HTR-8/SVneo (cell line): Measurements from ENCODE around the gene CAGE1.
"Not testable (repeated sequence)": the region's sequence is repeated elsewhere in the genome, so short reads cannot be mapped to it uniquely, and the experiment has no call there.

Experiments
- DNase-seq: peaks from one replicate; pipeline ENCODE4 v3.0.0; 2011; ENCODE audit warnings: low spot score, mixed read lengths; ENCODE audit not compliant: insufficient read length
- FAIRE-seq: peaks from 2 replicates; lab custom pipeline; 2011; peaks lifted over from hg19 to GRCh38; lab: Jason Lieb, UNC

Gene CAGE1

GRCh38 chr6:7411328-7411727 lies 21.8 kb upstream of the CAGE1 start:
- DNase-seq: no peak
- no peak for FAIRE-seq

- FAIRE-seq (no peak), DNase-seq (no peak)
Observed at GRCh38 chr6:7410851-7411250, 21.3 kb upstream of the CAGE1 start.

GRCh38 chr6:7409740-7410139 lies 20.2 kb upstream of the CAGE1 start:
- DNase-seq: no peak
- no peak for FAIRE-seq

- DNase-seq (no peak), FAIRE-seq (no peak)
Observed at GRCh38 chr6:7406743-7407142, 17.2 kb upstream of the CAGE1 start.

DNA sequence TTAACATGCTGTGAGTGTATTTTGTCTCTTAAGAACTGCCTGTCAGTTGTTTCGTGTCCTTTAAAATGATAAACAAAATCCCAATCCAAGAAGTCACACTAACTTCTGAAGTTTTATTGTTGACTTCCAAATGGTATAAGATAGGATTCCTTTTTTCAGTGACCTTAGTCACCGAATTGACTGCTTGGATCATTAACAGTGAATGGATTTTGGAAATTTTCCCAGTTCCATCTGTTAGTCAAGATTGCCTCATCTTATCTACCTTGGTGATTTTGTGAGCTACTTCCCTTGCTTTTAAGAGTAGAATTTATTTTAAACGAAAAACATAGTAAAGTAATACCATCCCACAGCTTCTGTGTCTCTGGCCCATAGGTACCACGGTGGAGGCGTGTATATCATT lies 15.0 kb upstream of the CAGE1 start:
- FAIRE-seq: no peak

GRCh38 chr6:7402716-7403115 lies 13.2 kb upstream of the CAGE1 start:
- FAIRE-seq (no peak), DNase-seq (no peak)

More for the DNA sequence above, 15.0 kb upstream of the CAGE1 start:
- DNase-seq: no peak

GRCh38 chr6:7401075-7401474 lies 11.5 kb upstream of the CAGE1 start:
- no peak for FAIRE-seq

DNA sequence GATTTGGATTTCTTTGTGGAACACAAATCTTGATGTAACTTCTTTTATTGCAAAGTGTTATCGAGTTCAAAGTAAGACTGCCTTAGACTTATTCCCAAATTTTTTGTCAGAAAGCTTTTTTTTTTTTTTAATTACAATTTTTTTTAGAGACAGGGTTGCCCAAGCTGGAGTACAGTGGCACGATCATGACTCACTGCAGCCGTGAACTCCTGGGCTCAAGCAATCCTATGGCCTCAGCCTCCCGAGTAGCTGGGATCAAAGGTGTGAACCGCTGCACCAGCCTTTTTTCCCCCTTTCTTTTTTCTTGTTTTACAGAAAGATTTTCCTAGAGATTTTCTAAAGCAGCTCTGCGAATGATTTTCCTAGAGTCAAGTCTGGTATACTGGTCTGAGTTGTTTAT lies 2.9 kb upstream of the CAGE1 start:
- no peak for DNase-seq
- FAIRE-seq: no peak

More at GRCh38 chr6:7401075-7401474, 11.5 kb upstream of the CAGE1 start:
- DNase-seq: peak; percentile 5

DNA sequence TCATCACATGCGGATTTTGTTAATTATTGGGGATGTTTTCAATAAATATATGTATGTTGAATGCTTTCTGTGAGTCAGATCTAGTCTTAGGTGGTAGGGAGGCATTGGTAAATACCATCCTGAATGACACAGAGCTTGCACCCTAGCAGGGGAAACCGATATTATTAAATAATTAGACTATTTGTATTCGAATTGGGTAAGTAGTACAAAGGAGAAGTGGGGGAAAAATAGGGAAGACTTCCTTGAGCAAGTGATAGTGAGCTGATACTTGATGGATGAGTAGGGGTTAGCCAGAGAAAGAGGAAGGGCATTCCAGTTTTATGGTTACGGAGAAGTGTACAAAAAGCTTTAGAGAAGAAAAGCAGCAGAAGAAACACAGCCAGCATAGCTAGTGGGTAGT lies 1.6 kb upstream of the CAGE1 start:
- FAIRE-seq: no peak

DNA sequence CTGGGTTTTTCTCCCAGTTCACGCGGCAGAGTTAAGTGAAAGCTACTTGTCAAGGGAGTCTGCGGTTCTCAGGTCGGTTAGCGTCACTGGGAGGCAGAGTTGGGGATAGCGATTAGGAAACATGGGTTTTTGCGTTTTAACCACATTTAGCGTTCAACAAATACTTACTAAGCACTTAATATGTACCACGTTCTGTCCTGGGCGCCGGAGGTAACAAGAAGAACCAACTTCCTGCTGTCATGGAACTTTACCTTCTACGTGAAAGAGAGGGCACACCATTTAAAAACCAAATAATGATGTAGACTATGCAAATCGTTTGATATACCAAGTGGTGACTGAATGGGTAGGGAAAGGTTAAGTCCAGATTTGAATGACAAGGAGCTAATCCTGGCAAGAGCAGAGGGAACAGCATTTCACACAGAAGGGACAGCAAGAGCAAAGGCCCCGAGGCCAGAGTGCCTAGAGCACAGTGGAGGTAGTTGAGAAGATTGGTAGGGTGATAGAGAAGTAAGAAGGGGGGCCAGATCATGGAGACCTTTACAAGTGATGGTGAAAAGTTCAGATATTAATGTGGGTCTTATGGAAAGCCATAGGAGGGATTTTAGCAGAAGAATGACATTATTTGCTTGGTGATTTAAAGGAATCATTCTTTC lies 810 bp upstream of the CAGE1 start:
- DNase-seq (no peak), FAIRE-seq (no peak)

More for the DNA sequence above, 1.6 kb upstream of the CAGE1 start:
- DNase-seq: no peak

DNA sequence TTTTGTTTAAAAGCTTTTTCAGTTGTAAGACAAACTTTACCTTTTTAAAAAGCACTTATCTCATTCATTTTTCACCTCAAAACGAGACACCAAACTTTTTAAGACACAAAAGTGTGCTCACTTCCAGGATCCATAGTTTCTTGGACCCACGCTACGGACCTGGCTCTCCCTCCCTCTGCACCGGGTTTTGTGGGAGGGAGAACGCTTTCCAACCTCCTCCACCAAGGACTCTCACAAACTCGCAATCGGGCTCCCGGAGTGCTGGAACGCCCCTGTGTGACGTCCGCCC lies 436 bp downstream of the CAGE1 start:
- DNase-seq (peak; percentile 45), FAIRE-seq (no peak)

DNA sequence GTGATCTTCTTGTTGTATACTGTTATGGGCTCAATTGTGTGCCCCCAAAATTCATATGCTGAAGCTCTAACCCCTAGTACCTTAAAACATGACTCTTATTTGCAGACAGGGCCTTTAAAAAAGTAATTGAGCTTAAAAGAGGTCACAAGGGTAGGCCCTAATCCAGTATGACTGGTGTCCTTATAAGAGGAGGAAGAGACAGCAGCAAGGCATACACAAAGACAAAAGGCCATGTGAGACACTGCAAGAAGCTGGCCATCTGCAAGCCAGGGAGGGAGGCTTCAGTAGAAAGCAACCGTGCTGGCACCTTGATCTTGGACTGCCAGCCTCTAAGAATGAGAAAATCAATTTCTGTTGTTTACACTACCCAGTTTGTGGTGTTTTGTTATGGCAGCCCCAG lies 8.4 kb downstream of the CAGE1 start:
- no peak for FAIRE-seq
- DNase-seq: no peak

DNA sequence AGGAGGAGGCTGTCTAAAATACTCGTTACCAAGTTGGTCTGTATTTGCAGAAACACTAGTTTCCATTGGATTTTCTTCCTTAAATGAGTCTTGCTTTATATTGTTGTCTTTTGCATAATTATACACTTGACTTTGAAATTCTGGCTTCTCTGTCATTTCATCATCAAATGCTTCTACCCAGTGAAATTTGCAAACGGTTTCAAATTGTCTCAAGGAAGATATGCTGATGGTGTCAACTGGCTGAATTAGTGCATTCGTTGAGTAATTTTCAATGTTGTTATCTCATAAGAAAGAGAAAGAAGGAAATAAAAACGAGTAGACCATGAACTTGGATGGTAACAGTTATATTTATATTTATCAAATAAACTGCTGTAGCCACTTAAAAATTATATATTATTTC lies 10.8 kb downstream of the CAGE1 start:
- no peak for FAIRE-seq
- DNase-seq: no peak

GRCh38 chr6:7377961-7378360 lies 11.6 kb downstream of the CAGE1 start:
- FAIRE-seq: no peak
- DNase-seq: no peak

- FAIRE-seq: no peak
- no peak for DNase-seq
Observed at GRCh38 chr6:7373739-7374138, 15.8 kb downstream of the CAGE1 start.

DNA sequence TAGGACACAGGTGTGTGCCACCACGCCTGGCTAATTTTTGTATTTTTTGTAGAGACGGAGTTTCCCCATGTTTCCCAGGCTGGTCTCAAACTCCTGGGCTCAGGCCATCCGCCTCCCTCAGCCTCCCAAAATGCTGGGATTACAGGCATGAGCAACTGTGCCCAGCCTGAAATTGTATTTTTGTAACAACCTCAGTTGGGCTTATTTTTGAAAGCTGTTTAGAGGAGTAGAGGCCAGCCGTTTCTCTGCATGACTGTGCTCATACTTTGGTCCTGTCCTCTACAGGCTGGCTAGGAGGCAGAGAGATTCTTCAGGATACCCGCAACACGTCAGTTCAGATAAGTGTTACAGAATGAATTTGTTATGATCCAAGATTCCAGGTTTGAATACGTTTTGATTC lies 22.1 kb downstream of the CAGE1 start:
- DNase-seq (no peak), FAIRE-seq (no peak)

DNA sequence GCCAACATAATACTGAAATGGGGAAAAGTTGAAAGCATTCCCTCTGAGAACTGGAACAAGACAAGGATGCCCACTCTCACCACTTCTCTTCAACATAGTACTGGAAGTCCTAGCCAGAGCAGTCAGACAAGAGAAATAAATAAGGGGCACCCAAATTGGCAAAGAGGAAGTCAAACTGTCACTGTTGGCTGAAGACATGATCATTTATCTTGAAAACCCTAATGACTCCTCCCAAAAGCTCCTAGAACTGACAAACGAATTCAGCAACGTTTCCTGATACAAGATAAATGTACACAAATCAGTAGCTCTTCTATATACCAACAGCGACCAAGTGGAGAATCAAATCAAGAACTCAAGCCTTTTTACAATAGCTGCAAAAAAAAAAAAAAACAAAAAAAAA lies 37.6 kb downstream of the CAGE1 start:
- not testable (repeated sequence) for DNase-seq, FAIRE-seq

DNA sequence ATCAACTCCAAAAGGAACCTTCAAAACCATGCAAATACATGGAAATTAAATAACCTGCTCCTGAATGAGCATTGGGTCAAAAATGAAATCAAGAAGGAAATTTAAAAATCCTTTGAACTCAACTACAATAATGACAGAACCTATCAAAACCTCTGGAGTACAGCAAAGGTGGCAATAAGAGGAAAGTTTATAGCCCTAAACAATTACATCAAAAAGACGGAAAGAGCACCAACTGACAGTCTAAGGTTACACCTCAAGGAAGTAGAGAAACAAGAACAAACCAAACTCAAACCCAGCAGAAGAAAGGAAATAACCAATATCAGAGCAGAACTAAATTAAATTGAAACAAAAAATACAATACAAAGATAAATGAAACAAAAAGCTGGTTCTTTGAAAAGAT lies 39.0 kb downstream of the CAGE1 start:
- DNase-seq, FAIRE-seq: not testable (repeated sequence)

- not testable (repeated sequence) for FAIRE-seq, DNase-seq
Observed at GRCh38 chr6:7347551-7347997, 42.0 kb downstream of the CAGE1 start.

GRCh38 chr6:7344773-7345450 lies 44.6 kb downstream of the CAGE1 start:
- not testable (repeated sequence) for FAIRE-seq, DNase-seq

- FAIRE-seq (no peak), DNase-seq (no peak)
Observed at GRCh38 chr6:7343546-7344475, 45.7 kb downstream of the CAGE1 start.
